ENCODE measurements around the gene GLYATL1B.
"Not testable (repeated sequence)": the region's sequence is repeated elsewhere in the genome, so short reads cannot be mapped to it uniquely, and the experiment has no call there.

Gene GLYATL1B, protein sequence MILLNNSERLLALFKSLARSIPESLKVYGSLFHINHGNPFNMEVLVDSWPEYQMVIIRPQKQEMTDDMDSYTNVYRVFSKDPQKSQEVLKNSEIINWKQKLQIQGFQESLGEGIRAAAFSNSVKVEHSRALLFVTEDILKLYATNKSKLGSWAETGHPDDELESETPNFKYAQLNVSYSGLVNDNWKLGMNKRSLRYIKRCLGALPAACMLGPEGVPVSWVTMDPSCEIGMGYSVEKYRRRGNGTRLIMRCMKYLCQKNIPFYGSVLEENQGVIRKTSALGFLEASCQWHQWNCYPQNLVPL

DNA sequence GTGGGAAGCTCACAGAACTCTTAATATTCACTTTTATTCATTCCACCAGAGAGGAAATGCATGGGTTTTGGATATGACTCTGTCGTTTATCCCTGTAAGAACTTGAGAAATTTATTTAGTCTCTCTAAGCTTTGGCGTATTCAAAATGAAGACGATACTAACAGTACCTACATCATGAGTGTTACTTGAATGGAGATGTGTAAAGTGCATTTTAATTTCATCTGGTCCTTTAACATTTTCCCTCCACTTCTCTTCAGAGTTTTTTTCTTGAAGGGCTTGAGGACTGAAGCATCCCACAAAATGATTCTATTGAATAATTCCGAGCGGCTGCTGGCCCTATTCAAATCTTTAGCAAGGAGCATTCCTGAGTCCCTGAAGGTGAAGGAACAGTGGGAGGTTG lies at the start of gene GLYATL1B:
Gene GLYATL1B (plus strand): TSS at position 301 of the 400 bp plus-strand sequence. CDS start 0 bp downstream, at position 301.
- not testable (repeated sequence) for DNase-seq

DNA sequence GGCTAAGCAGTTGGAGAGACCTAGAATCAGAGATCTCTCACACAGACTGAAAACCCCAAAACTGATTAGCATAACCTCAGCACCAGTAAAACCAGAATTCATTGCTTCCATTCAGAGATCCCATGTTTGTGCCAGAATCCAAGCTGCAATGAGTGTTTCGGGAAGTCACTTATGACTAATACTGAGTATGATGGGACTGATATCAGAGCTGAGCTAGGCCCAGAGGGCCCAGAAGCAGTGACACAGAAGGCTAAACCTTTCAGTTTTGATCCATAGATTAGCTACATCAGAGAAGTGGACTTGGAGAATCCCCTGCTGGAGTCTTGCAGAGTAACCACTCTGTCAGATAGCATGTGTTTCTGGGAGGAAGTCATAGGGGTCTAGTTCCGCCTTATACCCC lies 49.6 kb upstream of the GLYATL1B start:
- DNase-seq: not testable (repeated sequence)

DNA sequence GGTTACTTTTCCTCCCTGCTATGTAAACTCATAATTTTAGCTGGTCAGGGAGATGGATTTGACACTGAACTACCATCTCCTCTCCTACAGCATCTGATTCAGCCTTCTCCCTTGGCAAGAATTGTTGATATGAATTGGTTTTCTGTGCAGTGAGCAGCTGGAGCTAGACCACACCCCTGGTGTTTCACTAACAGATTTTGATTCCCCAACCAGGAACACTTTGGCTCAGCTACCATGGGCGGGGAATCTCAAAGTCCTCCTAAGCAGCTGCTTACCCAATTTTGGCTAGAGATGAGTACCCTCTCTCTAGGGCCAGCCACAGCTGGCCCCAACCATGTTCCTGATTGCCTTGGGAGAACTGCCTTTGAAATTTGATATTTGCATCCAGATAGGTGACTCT lies 48.7 kb upstream of the GLYATL1B start:
- DNase-seq: not testable (repeated sequence)

DNA sequence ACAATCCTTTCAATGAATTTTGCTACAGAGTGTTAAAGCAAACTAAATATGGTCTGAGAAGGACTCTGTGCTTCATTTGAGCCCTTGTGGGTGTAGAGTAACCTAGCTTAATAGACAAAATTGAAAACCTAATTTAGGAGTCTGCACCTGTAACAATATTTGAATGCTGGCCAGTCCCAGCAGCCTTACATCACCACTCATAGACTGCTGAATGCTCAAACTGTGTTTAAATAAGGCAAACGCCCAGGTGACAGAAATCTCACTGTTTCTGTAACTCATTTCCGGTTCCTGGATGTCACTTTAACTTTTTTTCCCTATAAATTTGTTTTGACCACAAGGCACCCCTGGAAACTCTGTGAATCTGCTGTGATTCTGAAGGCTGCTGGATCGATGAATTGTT lies 45.5 kb upstream of the GLYATL1B start:
- no peak for DNase-seq

DNA sequence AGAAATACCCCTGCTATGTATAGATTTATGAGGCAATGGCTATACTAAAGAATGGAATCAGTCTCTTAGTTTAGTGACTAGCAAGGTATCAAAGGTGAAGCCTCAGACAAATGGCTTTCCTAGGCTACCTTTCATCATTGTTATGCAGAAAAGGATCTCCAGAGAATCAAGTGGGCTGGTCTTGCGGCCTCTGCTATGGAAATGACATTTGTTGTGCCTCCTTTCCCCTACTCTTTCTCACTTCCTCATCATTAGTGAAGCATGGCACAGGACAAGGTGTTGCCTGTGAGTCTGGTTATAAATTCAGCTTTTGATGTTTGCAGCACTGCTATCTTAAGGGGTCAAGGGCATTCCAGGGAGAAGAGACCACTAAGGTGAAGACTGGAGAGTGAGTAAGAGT lies 34.7 kb upstream of the GLYATL1B start:
- not testable (repeated sequence) for DNase-seq

DNA sequence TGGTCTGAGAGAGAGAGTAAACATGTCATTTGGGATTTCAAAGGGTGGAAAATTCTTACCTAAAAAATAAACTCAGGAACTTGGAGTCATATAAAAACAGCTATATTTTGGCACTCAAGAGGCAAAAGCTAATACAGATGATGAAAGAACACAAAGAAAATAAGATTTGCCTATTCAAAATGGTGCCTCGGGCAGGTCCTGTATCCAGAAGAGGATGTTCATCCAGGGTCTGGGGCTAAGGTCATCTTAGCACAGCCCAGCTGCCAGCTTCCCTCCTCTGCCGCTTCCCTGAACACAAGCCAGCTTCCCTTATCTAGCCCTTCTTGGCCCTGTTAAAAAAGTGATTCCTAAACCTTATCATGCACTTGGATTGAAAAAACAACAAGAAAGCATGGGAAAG lies 33.8 kb upstream of the GLYATL1B start:
- not testable (repeated sequence) for DNase-seq

DNA sequence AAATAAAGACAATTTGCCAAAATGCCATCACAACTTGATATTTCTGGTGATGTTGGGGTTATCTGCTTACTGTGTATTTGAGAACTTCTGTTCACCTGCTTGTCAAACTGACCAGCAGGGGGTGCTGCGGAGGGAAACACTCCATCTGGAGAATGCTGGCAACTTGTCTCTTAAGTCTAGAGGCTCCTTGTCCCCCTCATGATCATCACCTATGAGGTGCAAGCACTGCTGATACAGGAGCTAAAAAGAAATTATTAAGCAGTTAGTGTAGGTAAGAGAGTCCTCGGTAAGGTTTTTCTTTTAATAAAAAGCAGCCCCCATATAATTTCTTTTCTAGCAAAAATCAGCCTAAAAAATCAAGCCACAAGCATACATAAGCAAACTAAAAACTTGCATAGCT lies 32.7 kb upstream of the GLYATL1B start:
- DNase-seq: no peak

DNA sequence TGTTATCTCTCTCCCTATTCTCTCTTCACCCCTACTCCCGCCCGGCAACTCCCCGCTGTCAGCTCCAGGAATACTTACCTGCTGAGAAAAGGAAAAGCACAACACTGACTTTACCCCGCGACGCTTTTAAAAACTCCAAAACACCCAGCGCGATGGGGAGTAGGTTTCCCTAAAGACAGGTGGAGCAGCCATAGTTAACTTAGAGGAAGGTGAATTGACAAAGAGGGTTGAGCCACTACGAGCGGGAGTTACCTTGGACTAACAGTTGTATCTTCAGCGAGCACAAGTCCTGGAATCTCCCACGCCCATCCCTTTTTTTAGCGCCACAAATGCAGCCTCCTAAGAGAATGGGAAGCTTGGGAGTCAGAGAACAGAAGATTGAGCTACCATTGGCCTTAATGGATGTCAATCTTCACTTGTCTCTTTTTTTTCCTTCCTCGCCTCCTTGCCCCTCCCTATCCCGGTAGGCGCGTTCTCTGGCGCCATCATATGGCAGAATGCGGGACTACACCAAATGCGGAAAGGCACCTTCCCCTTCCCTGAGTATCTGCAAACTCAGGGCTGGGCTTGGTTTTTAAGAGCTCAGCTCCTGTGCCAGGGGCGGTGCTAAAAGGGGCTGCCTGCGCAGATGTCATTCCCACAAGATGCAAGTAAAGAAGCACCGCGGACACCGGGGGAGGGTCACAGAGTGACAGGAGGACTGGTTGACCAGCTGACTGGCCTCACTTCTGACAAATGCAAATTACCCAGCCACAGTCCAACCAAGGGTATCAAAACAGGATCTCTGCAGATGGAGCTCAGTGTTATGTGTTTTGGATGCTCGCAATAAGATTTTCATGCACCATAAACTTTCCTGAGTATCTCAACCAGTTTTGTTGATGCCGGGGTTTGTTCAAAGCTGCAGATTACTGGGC lies 27.7 kb upstream of the GLYATL1B start:
- peak; percentile 87 for DNase-seq

DNA sequence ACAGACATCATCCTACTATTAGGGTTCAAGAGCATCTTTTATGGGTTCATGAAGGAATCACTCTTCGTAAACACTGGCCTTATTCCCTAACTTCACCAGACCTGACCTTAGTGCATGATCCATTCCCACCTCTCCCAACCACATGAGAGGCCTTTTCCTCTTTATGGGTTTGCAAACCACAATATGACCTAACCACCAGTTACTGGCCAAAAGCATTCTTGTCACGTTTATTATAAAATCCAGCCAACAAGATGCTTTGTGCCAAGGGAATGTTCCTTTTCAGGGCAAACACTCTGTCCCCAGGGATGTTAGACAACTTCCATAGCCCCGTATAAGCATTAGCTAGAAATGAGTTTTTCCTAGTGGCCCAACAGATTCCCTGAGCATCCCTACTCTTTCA lies 26.0 kb upstream of the GLYATL1B start:
- DNase-seq: not testable (repeated sequence)

DNA sequence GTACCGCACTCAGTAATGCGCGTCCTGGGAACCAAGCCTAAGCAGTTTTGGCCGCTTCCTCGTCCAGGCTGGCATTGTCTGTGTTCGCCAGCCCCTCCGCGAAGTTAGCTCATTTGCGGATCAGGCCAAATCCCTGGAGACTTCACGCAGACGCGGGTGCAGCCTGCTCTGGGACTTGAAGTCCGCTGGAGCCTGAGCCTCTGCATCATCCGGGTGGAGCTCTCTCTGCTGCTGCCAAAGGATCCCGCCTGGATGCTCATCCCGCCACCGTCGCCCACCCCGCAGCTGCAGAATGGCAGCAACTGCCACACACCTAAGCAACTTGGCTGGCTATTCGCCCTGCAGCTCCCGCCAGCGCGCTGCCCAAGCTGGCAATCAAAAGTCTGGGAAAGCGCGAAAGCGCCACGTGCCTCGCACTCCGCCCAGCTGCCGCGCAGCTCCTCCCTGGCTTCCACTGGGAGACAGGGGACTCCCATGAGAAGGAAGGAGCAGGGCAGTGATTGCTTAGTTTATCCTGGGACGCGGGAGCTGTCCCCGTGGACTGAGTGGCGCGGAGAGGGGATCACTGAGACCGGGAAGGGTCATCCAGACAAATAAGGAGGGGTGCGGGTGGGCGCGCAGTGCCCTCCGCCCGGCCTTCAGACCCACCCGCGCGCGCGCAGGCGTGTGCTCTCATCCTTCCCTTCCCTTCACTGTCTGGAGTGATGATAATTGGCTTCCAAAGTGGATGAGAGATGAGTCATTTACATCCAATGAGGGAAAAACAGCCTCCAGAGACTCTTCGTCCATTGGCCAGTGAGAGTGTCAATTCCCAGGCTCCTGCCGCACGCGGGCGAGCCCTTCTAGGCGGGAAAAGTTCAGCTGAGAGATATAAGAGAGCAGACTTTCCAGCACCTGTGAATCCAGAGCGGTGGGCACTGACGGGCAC lies 23.2 kb upstream of the GLYATL1B start:
- DNase-seq: no peak

DNA sequence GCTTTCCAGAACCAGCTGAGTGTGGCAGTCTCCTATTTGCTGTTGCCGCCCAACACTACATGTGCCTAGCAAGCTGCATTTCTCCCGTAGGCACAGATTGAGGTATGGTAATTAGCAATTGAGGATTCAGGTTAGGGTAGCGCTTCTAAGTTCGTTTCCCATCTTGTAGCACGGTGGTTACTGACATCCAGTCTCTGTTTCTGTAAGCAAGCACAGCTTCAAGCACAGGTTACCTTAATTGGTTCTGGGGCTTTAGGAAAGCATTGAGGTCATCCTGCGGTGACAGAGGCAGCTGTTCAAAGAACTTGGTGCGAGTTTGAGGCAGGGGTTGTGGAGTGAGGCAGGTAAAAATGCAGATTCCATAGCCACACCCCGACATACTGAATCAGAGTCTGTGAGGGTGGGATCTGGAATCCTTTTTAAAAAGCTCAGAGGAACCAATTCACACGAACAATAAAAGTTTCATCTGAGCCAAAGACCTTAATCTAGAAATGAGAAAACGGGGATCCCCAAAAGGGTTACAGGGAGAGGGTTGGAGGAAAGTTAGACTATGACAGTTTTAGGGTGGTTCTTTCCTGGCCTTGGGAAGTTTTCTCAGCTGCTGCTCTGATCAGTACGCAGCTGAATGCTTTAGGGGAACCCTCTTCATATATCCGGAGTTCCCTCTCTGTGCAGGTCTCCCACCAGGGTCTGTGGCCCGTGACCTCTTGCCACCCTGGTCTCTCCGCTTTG lies 21.9 kb upstream of the GLYATL1B start:
- not testable (repeated sequence) for DNase-seq

DNA sequence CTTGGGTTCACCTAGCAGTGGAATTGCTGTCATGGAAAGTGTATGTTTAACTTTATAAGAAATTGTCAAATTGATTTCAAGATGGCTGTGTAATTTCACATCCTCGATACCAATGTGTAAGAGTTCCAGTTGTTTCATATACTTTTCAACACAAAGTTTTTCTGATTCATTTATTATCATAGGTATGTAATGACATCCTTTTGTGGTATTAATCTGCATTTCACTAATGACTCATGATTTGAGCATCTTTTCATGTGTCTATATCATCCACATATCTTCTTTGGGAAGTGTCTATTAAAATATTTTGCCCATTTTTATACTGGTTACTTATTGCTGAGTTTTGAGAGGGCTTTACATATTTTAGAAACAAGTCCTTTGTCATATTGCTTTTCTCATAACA lies 17.0 kb upstream of the GLYATL1B start:
- DNase-seq: no peak

DNA sequence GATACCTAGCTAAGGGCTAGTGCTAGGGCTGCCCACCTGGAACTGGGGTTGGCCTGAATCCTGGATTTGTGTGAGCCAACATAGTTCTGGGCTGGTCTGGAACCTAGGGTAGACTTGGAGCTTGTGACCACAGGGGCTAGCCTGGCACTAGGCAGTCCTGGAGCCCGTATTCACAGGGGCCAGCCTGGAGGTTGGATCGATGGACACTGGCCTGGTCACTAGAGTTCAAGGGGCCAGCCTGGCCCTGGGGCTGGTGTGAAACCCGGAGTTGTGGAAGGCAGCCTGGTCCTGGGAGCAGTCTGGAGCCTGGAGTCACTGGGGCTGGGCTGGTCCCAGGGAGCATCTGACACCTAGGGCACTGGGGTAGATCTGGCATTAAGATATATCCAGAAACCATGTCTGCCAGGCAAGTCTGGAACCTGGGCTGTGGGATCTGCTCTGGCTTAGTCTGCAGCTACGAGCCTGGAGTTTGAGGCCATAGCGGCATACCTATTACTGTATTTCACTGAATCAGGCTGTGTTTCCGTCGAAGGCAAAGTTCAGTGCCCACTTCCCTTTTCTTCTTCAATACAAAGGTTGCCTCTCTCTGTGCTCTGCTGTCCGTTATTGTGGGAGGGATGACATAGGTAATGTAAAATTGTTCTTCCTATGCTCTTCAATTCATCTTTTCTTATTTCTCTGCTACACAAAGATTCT lies 9.1 kb upstream of the GLYATL1B start:
- no peak for DNase-seq

DNA sequence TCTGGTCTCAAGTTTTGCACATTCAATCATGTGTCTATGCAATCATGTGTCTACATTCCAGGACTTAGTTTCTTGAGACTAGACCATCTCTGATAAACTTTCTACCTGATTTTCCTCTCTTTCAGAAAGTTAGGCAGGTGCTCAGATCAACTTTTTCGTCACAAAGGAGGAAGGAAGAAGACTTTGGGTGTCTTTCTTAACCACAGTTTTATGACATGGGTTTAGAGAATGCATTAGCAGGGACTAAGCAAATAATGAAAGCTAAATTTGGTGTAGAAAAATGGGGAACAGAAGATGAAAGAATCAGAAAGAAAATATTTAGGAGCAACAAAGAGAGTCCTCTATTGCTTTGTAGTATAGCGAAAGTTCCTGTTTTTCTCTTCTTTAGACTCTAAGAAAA lies 7.7 kb upstream of the GLYATL1B start:
- no peak for DNase-seq

DNA sequence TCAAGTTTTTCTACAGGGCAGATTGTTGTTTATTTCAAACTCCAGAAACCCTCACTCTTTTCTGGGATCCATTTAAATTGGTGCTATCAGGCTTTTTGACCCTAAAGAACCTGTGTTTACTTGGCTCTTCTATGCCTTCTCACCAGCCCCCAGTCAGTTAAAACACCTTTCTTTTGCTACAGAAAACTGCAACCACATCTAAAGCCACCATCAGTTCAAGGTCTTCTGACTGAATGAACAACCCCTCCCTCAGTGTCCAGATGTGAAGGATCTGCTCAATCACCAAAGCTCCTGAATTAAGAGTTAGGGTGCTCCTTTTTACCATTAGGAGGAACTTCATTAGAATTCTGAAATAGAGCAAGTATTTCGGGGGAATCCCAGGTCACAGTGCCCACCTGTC lies 7.0 kb upstream of the GLYATL1B start:
- DNase-seq: no peak

DNA sequence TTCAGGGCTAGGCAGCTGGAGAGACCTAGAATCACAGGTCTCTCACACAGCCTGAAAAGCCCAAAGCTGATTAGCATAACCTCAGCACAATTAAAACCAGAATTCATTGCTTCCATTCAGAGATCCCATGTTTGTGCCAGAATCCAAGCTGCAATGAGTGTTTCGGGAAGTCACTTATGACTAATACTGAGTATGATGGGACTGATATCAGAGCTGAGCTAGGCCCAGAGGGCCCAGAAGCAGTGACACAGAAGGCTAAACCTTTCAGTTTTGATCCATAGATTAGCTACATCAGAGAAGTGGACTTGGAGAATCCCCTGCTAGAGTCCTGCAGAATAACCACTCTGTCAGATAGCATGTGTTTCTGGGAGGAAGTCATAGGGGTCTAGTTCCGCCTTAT lies 5.7 kb upstream of the GLYATL1B start:
- not testable (repeated sequence) for DNase-seq

DNA sequence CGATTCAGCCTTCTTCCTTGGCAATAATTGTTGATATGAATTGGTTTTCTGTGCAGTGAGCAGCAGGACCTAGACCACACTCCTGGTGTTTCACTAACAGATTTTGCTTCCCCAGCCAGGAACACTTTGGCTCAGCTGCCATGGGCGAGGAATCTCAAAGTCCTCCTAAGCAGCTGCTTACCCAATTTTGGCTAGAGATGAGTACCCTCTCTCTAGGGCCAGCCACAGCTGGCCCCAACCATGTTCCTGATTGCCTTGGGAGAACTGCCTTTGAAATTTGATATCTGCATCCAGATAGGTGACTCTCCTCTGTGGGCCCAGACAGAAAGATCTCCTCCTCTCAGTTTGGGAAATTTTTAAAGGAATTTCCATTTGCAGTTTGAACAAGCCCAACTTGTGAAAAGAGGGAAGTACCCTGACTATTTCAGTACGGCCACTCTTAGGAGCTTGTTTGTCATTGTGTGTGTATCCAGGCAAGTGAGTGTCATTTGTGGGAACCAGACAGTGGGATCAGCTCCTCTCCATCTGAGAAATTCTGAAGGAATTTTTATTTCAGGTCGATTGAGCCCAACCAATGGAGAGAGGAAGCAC lies 4.6 kb upstream of the GLYATL1B start:
- DNase-seq: not testable (repeated sequence)

DNA sequence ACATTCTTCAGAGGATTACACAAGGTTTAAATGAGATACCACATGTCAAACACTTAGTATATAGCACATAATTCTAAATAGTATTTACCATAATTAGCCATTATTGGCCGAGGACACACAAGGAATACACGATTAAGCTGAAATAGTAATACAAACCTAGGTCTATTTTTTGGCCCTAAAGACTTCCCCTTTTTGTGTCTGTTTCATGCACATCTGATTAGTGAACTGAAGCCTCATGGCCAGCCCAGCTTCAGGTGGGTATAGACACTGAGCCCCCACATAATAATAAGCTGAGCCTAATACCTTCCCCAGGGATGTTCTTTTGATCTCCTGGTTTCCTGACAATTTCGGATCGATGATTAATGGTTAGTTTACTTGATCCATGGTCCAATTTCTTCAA lies 2.1 kb downstream of the GLYATL1B start:
- DNase-seq: no peak

DNA sequence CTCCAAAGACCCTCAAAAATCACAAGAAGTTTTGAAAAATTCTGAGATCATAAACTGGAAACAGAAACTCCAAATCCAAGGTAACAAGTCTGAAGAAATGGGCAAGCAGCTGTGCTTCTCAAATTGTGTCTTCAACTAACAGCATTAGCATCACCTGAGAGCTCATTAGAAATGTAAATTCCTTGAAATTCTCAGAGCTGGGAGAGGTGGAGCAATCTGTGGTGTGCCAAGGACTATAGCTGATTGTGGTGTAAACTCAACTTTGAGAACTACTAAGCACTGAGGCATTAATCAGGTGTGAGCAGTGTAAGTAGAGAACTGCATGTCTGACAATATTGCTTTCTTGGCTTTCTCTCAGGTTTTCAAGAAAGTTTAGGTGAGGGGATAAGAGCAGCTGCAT lies 7.5 kb downstream of the GLYATL1B start:
- not testable (repeated sequence) for DNase-seq

DNA sequence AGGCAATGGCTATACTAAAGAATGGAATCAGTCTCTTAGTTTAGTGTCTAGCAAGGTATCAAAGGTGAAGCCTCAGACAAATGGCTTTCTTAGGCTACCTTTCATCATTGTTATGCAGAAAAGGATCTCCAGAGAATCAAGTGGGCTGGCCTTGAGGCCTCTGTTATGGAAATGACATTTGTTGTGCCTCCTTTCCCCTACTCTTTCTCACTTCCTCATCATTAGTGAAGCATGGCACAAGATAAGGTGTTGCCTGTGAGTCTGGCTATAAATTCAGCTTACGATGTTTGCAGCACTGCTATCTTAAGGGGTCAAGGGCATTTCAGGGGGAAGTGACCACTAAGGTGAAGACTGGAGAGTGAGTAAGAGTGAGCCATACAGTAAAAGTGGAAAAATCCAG lies 9.1 kb downstream of the GLYATL1B start:
- not testable (repeated sequence) for DNase-seq

DNA sequence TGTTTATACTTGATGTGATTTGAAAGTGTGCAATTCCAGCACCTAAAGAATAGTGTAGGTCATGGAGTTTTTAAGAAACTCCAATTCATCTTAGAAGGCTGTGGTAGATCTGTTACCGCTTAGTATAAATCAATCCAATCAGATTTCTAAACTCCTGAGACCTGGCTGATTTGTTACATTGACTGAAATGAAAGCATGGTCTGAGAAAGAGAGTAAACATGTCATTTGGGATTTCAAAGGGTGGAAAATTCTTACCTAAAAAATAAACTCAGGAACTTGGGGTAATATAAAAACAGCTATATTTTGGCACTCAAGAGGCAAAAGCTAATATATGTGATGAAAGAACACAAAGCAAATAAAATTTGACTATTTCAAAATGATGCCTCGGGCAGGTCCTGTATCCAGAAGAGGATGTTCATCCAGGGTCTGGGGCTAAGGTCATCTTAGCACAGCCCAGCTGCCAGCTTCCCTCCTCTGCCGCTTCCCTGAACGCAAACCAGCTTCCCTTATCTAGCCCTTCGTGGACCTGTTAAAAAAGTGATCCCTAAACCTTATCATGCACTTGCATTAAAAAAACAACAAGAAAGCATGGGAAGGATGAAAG lies 10.0 kb downstream of the GLYATL1B start:
- DNase-seq: not testable (repeated sequence)

Data from DMS79 (cell line).